ENCODE results near the gene CBFB. TPM values are rescaled to one million over a fixed set of nuclear protein-coding genes. Genes with fewer than 3 reads are reported as not detected.

CBFB gene
- total RNA-seq, 2 experiments from 2014 or later: 111 to 114 TPM

DNA sequence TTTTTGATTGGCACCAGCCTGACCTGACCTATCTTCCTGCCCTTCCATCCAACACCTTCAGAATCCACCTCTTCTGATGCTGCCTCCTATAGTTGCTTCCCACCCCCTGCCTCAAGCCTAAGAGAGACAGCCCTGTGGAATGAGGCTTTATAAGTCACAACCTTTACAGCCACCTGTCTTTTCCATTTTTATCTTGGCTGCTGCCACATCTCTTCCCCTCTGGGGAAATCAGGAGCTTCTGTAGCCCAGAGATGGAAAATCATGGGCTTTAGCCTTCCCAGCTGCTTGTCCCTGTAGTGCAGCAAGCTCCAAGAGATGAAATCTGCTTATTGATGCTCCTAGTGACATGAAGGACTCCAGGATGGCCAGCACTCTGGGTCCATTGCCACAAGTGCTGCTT is 99.5 kb downstream of the CBFB start:
- no peaks in the 10 kb centered on the region for H3K9me3 Mint-ChIP-seq
- intact Hi-C loops (cut with micrococcal nuclease): no loop called here
- POLR2A ChIA-PET: interaction anchor here (0.8 to 2.2 kb wide), 3 partner anchors 9 to 110 kb away, joined by 4 to 8 read pairs (median 4); no protein-coding TSS in a partner anchor
- no peaks in the 10 kb centered on the region for H3K27me3 Mint-ChIP-seq
- peaks cover 32% of the 10 kb centered on the region for H3K36me3 Mint-ChIP-seq (ENCODE audit: low read depth)
- H3K4me1 Mint-ChIP-seq (ENCODE audit: low read depth): no peaks in the 10 kb centered on the region
- ATAC-seq (no peak), DNase-seq (no peak)
- TF ChIP-seq, protein P1, sequence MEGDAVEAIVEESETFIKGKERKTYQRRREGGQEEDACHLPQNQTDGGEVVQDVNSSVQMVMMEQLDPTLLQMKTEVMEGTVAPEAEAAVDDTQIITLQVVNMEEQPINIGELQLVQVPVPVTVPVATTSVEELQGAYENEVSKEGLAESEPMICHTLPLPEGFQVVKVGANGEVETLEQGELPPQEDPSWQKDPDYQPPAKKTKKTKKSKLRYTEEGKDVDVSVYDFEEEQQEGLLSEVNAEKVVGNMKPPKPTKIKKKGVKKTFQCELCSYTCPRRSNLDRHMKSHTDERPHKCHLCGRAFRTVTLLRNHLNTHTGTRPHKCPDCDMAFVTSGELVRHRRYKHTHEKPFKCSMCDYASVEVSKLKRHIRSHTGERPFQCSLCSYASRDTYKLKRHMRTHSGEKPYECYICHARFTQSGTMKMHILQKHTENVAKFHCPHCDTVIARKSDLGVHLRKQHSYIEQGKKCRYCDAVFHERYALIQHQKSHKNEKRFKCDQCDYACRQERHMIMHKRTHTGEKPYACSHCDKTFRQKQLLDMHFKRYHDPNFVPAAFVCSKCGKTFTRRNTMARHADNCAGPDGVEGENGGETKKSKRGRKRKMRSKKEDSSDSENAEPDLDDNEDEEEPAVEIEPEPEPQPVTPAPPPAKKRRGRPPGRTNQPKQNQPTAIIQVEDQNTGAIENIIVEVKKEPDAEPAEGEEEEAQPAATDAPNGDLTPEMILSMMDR (IDR thresholded peaks at IDR 0.05): no peak
- H3K27ac Mint-ChIP-seq: no peak overlapping the region
- no peak overlapping the region for H3K4me3 Mint-ChIP-seq
- CTCF ChIA-PET: interaction anchor here (0.8 to 2.1 kb wide), 5 partner anchors 12 to 167 kb away, joined by 3 to 11 read pairs (median 6); partner anchors contain the start of gene CES3

DNA sequence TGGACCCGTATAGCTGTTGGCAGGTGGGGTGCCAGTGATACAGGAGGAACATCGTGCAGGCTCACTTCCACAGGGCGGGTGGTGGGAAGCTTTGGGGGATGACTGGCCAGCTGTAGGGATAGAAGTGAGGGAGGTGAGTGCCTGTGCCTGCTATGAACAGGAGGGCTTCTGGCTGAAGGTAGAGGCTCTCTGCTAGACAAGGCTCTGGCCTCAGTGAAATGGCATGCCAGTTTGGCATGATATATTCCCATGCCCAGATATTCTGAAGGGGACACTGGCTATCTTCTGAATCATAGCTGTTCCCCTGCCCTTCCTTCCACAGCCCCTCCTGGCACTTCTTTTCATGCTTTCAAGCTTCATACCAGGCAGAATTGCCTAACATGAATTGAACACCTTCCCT is 99.9 kb downstream of the CBFB start:
- POLR2A ChIA-PET: interaction anchor here (0.8 to 2.2 kb wide), 5 partner anchors 9 to 110 kb away, joined by 3 to 8 read pairs (median 4); no protein-coding TSS in a partner anchor
- H3K27ac Mint-ChIP-seq: no peak overlapping the region
- CTCF ChIA-PET: interaction anchor here (0.8 to 2.1 kb wide), 7 partner anchors 12 to 168 kb away, joined by 3 to 11 read pairs (median 6); partner anchors contain the start of gene CES3
- no peaks in the 10 kb centered on the region for H3K9me3 Mint-ChIP-seq
- no peaks in the 10 kb centered on the region for H3K4me1 Mint-ChIP-seq (ENCODE audit: low read depth)
- no peak overlapping the region for H3K4me3 Mint-ChIP-seq
- TF ChIP-seq, protein P1 (IDR thresholded peaks at IDR 0.05): no peak
- ATAC-seq: no peak
- DNase-seq: no peak
- intact Hi-C loops (cut with micrococcal nuclease): no loop called here
- no peaks in the 10 kb centered on the region for H3K27me3 Mint-ChIP-seq
- peaks cover 28% of the 10 kb centered on the region for H3K36me3 Mint-ChIP-seq (ENCODE audit: low read depth)

DNA sequence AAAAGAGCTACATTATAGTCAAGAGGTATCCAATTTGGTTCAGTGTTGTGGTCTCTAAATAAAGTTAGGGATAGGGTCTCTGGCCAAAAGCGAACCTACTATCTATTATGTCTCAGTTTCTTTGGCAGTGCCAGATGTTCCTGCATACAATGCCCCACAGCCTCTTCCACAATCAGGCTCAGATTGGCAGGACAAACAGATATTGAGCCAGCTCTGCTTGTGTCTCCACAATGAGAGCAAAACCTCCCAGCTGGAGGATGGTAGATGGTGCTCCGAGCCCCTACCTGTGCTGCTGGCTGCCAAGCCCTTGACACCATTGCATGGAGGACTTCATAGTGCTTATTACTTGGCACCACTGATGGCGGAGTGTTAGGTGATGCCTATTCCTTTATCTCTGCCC is 100.5 kb downstream of the CBFB start:
- Mint-ChIP-seq H3K9me3 (no peaks in the 10 kb centered on the region), H3K27ac (no peak overlapping the region), H3K36me3 (ENCODE audit: low read depth) (peaks cover 30% of the 10 kb centered on the region), H3K27me3 (no peaks in the 10 kb centered on the region), H3K4me1 (ENCODE audit: low read depth) (no peaks in the 10 kb centered on the region), H3K4me3 (no peak overlapping the region)
- intact Hi-C loops (cut with micrococcal nuclease): no loop called here
- POLR2A ChIA-PET: interaction anchor here (0.8 to 2.2 kb wide), 5 partner anchors 8 to 56 kb away, joined by 3 to 8 read pairs (median 4); no protein-coding TSS in a partner anchor
- ATAC-seq (no peak), DNase-seq (no peak)
- TF ChIP-seq, protein P1 (IDR thresholded peaks at IDR 0.05): no peak
- CTCF ChIA-PET: interaction anchor here (1.3 to 2.1 kb wide), 4 partner anchors 12 to 28 kb away, joined by 3 to 11 read pairs (median 7); no protein-coding TSS in a partner anchor

DNA sequence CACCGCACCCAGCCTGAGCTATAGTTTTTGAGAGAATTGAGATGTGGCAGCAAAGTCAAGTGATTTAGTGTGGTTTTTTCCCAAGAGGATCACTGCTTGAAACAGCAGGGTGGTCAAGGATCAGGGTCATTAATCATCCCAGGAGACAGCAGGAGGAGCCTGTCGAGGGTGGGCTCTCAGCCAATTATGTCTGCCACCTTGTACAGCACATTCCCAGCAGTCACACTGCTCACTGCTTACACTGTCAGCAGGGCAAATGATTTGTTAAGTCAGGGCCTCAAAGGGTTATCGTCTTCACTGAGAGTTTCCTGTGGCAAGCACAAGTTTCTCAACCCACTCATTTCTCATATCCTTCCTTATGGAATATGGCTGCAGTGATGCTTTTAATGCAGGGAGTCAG is 108.7 kb downstream of the CBFB start:
- POLR2A ChIA-PET: interaction anchor here (0.6 to 2.2 kb wide), 2 partner anchors 9 to 22 kb away, joined by 3 to 8 read pairs; no protein-coding TSS in a partner anchor
- intact Hi-C loops (cut with micrococcal nuclease): no loop called here
- Mint-ChIP-seq H3K36me3 (ENCODE audit: low read depth) (peaks cover 43% of the 10 kb centered on the region), H3K27ac (no peak overlapping the region), H3K27me3 (no peaks in the 10 kb centered on the region), H3K4me3 (no peak overlapping the region), H3K4me1 (ENCODE audit: low read depth) (no peaks in the 10 kb centered on the region), H3K9me3 (no peaks in the 10 kb centered on the region)
- no peak for DNase-seq
- TF ChIP-seq, protein P1 (IDR thresholded peaks at IDR 0.05): no peak
- CTCF ChIA-PET: interaction anchor here (1.0 to 6.1 kb wide), 4 partner anchors 17 to 178 kb away, joined by 4 to 40 read pairs (median 4); partner anchors contain the start of gene CES3
- no peak for ATAC-seq

GRCh38 chr16:67141391-67141790 is 112.4 kb downstream of the CBFB start:
- H3K4me1 Mint-ChIP-seq (ENCODE audit: low read depth): no peaks in the 10 kb centered on the region
- peaks cover 52% of the 10 kb centered on the region for H3K36me3 Mint-ChIP-seq (ENCODE audit: low read depth)
- intact Hi-C loops (cut with micrococcal nuclease): no loop called here
- CTCF ChIA-PET: interaction anchor here (1.2 to 6.1 kb wide), 4 partner anchors 12 to 124 kb away, joined by 3 to 40 read pairs (median 6); no protein-coding TSS in a partner anchor
- H3K27me3 Mint-ChIP-seq: no peaks in the 10 kb centered on the region
- H3K27ac Mint-ChIP-seq: no peak overlapping the region
- DNase-seq (no peak), ATAC-seq (no peak)
- POLR2A ChIA-PET: interaction anchor here (0.8 to 1.1 kb wide), 2 partner anchors 12 to 119 kb away, joined by 3 read pairs; no protein-coding TSS in a partner anchor
- TF ChIP-seq, protein P1 (IDR thresholded peaks at IDR 0.05): no peak
- H3K4me3 Mint-ChIP-seq: no peak overlapping the region
- H3K9me3 Mint-ChIP-seq: no peaks in the 10 kb centered on the region

Measured in activated CD8-positive, alpha-beta T cell treated with anti-CD3 and anti-CD28 coated beads for 36 hours (primary cell).